ENCODE results near the gene IL20.

DNA sequence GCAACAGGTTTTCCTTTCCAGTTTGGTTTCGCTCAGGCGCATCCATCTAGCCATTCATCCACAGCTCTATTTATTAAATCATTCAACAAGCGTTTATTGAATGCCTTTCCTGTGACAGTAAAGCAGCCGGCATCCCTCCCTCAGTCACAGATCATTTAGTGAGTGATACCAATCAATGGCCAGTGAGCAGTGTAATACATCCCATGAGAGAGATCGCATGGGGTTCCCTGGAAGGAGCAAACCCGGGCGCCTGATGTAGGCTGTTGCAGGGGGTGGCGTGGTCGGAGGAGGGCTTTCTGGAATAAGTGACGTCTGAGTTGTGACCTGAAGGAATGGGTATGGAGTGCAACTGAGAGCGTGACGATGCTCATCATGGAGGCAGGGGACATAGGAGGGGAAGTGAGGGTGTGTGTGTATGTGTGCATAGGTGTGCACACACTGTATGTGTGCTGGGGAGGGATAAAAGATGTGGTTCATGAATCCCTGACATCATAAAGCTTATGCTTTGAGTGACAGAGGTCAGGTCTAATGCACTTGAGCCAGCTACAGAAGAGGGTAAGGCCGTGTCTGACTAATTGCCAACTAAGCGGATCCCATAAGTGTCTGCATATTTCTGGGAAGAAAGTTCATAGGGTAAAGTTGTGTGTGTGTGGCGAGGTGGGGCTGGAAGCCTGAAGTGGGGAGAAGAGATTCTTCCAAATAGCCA lies 49.8 kb downstream of the IL20 start:
- TF ChIP-seq GATA2 (IDR thresholded peaks at IDR 0.05; ENCODE audit: low read depth, low read length), result no peak
- TF ChIP-seq GATA3 (IDR thresholded peaks at IDR 0.05; ENCODE audit: low read depth, low read length), result no peak

Measured in SH-SY5Y (cell line).